NCI-H1436 (cell line): ENCODE data around the gene TMC3.
"Not testable (repeated sequence)": the region's sequence is repeated elsewhere in the genome, so short reads cannot be mapped to it uniquely, and the experiment has no call there.

Experiments used
- DNase-seq: peaks from one replicate; lab custom pipeline; 2025; lab: John Stamatoyannopoulos, UW

Gene TMC3

DNA sequence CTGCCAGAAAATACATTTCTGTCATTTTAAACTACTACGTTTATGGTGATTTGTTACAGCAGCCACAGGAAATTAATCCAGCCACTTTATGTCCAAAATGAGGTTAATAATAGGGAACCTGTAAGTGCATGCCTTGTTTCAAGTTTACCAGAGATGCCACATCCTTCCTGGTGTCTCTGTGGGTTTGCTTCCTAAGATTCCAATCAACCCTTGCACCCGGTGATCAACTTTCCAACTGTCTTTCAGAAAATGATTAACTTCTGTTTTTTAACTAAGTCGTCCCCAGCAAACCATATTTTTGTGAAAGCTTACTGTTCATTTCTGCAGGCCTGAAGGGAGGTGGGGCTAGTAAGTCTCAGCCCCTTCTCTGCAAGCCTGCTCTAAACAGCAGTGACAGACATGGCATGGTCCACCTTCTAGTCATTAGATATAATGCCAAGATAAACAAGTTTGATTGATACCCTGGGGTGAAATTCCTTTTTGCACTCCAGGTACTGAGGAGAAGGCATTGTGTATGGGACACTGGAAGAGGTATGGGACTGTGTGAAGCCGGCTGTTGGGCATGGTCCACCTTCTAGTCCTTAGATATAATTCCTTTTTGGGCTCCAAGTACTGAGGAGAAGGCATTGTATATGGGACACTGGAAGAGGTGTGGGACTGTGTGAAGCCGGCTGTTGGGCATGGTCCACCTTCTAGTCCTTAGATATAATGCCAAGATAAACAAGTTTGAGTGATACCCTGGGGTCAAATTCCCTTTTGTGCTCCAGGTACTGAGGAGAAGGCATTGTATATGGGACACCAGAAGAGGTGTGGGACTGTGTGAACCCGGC, 11.1 kb upstream of the TMC3 start:
- no peak for DNase-seq

- no peak for DNase-seq
Observed at GRCh38 chr15:81381720-81382119, 7.7 kb upstream of the TMC3 start.

DNA sequence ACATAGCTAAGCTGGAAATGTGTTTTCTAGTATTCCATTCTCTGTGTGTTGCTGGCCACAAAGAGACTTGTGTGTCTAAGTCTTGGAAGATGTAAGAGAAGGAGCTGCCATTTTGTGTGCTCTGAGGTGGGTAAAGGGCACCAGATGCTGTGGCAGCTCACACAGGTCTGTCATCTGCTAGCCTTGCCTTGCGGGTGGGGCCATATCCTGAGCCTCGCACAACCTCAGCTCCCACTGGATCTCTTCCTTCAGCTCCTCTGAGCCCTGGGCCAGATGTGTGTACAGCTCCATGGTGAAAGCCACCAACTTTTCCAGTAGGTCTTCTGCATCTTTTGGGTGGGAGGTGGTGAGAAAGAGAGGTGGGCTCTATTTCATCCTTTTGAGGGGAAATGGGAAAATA, 6.7 kb upstream of the TMC3 start:
- DNase-seq: no peak

- DNase-seq: no peak
Observed at GRCh38 chr15:81380203-81380602, 6.2 kb upstream of the TMC3 start.

DNA sequence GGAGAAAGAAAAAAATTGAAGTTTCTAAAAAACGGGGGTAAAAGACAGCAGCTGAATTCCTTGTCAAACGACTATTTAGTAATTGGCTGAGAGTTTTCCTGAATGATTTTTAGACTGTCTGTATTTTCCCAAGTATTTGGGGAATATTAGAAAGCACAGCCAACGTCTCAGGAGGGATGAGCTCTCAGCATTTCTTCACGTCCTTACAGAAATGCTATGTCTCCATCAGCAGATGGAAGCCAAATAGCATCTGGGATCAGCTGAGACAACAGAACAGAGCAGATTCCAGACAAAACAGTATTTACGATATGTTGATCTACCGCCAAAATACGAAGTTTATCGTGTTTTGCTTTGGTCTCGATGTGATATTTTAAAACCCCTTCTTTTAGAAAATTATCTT, 5.3 kb upstream of the TMC3 start:
- no peak for DNase-seq

DNA sequence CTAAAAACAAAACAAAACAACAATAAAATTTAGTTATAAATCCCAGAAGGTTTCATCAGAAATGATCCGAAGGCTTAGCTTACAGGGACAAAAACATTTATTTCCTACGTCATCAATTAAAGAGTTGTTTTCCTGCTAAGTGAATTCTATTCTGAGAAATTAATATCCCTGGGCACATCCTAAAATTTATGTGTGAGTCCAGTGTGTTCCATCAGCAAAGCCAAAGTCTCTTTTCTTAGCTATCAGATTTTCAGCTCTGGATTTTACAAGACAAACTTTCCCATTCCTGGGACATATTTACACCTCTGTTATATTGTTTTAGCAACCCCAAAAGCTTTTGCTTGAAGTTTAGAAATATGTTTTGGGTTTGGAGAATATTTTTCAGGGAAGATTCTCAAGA, 4.4 kb upstream of the TMC3 start:
- no peak for DNase-seq

GRCh38 chr15:81377871-81378270, 3.9 kb upstream of the TMC3 start:
- DNase-seq: no peak

DNA sequence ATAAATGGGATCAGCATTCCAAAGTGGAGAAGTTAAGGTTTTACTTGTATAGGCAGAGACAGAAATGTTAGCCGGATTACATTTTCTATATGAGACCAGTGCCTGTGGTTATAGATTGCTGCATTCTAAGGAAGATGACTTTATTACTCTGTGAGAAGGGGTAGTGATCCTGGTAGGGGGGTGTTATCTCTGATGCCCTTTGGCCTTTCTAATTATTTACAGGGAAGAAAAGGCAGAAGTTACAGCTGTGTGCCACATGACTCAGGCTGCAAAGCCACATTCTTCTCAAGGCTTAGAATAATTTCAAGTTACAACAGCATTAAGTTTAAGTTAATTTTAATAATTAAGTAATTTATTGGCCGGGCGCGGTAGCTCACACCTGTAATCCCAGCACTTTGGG, 2.2 kb upstream of the TMC3 start:
- no peak for DNase-seq

DNA sequence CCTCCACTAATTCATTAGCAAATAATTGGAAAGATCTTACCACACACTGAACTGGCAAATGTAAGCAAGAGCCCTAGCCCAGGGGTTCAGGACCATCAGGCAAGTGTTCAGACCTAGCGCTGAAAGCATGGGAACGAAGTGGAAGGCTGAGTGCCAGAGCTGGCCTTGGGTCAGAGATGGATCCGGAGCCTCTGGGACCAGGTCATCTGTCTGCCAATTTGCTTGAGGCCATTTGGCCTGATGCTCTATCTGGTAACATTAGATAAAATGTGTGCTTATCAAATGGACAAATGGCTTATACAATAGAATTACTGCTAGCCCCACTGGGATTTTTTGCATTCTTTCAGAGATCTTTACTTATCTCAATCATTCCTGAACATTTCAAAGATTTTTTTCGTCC, 1.4 kb upstream of the TMC3 start:
- DNase-seq: no peak

GRCh38 chr15:81373176-81373575, 837 bp downstream of the TMC3 start:
- DNase-seq: peak; percentile 16

GRCh38 chr15:81372575-81372974, 1.4 kb downstream of the TMC3 start:
- no peak for DNase-seq

- DNase-seq: no peak
Observed at GRCh38 chr15:81363718-81364500, 10.1 kb downstream of the TMC3 start.

- no peak for DNase-seq
Observed at GRCh38 chr15:81363276-81363675, 10.7 kb downstream of the TMC3 start.

- no peak for DNase-seq
Observed at GRCh38 chr15:81362790-81363189, 11.2 kb downstream of the TMC3 start.

GRCh38 chr15:81361891-81362290, 12.1 kb downstream of the TMC3 start:
- no peak for DNase-seq

GRCh38 chr15:81360491-81360890, 13.5 kb downstream of the TMC3 start:
- DNase-seq: no peak

- DNase-seq: no peak
Observed at GRCh38 chr15:81358248-81358647, 15.8 kb downstream of the TMC3 start.

DNA sequence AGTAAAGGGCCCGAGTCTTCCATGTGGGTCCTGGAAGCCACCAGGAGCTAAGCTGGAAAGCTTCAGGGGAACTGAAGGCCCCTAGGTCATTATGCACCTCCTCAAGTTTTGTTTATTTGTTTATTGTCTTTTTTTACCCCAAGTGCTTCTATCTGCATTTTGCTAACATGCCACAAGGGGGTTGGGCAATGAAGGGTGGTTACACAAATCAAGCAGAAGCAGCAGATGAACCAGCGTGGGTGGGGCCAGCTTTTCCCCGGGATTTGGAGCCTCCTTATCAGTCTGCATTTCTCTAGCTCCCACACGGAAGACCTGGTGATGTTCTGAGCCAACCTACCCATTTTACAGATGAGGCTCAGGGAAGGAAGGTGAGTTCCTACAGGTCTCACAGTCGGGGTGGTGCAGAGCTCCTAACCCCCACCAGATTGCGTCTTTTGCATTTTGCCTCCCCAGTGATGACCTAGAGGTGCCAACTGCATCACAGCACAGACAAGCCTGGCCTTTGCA, 16.8 kb downstream of the TMC3 start:
- DNase-seq: no peak

DNA sequence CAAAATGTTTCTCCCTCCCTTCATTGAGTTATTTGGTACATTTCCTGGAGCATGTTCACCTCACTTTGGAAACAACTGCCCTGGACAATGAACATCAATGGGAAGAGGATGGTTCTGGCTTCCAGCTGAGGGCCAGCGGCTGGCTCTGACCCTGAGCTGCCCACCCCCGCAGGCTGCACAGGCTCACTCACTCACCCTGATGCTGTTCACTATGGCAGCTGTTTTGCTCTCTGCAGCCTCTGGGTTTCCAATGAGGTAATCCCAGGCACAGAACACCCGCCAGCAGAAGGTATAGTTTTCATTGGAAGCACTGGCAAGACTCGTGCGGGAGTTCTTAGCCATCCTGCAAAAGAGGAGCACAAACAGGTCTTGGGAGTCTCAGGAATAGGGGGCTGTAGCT, 17.8 kb downstream of the TMC3 start:
- DNase-seq: no peak

DNA sequence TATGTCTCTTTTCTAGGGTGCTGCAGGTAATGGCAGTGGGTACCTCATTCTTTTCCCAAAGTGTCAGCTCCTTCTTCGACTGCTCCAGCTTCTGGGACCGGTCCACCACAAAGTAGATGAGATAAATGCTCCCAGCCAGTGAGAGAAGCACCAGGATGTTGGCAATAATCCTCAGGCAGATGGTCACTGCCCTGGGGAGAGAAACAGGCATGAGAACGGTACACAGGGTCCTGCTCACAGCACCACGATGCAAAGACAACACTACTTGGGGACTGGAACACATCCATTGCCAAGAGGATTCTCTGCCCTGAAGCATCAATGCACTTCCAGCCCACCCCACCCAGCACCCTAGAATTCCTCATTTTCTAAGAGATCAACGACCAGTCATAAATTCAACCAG, 22.4 kb downstream of the TMC3 start:
- DNase-seq: no peak

GRCh38 chr15:81349271-81349670, 24.7 kb downstream of the TMC3 start:
- DNase-seq: no peak

DNA sequence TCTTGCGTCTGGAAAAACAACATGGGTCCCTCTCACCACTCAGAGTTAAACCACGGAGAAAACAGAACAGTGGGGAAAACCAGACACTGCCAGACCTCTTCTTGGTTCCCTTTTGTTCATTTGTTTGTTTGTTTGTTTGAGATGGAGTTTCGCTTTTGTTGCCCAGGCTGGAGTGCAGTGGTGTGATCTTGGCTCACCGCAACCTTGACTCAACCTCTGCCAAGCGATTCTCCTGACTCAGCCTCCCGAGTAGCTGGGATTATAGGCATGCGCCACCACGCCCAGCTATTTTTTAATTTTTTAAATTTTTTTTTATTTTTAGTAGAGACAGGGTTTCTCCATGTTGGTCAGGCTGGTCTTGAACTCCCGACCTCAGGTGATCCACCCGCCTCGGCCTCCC, 25.3 kb downstream of the TMC3 start:
- not testable (repeated sequence) for DNase-seq

GRCh38 chr15:81347910-81348309, 26.1 kb downstream of the TMC3 start:
- DNase-seq: no peak
